Measurements from ENCODE around the gene CANX.
A peak's percentile ranks its signal among the peaks of the same experiment; 100 is the strongest.
"Not testable (repeated sequence)": the region's sequence is repeated elsewhere in the genome, so short reads cannot be mapped to it uniquely, and the experiment has no call there.

Gene CANX

DNA sequence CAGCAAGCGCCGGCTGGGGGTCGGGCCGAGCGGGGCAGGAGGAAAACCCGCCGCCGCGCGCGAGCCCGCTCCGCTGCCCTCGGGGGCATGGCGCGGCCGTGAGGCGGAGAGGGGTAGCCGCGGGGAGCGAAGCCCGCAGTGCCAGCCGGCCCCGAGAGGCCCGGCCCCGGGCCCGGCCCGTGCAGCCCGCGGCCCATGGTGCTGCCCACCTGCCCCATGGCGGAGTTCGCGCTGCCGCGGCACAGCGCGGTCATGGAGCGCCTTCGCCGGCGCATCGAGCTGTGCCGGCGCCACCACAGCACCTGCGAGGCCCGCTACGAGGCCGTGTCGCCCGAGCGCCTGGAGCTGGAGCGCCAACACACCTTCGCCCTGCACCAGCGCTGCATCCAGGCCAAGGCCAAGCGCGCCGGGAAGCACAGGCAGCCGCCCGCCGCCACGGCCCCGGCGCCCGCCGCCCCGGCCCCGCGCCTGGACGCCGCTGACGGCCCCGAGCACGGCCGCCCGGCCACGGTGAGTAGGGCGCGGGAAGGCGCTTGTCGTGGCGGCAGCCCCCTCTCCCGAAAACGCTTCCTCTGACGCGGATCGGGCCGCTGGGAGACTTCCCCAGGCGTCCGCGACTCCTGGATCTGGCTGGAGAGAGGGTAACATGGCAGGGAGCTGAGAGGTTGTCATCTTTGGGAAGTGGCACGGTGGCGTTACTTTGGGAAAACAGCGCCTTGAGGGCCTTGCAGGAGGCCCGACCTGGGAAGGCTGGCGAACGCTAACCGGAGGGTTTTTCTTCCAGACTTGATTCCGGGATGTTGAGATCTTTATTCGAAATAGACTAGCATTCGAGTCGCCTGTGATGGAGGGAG, 34.4 kb downstream of the CANX start:
- Mint-ChIP-seq H3K36me3 (ENCODE audit: low read depth) (peaks cover 47% of the 10 kb centered on the region), H3K4me1 (peaks cover 19% of the 10 kb centered on the region), H3K9me3 (peaks cover 2% of the 10 kb centered on the region), H3K4me3 (peak overlapping the region; percentile 97), H3K27me3 (ENCODE audit: low read depth, poor library complexity) (peaks cover 4% of the 10 kb centered on the region), H3K27ac (peak overlapping the region; percentile 96)
- peak; percentile 55 for DNase-seq
- TF ChIP-seq, protein P1, sequence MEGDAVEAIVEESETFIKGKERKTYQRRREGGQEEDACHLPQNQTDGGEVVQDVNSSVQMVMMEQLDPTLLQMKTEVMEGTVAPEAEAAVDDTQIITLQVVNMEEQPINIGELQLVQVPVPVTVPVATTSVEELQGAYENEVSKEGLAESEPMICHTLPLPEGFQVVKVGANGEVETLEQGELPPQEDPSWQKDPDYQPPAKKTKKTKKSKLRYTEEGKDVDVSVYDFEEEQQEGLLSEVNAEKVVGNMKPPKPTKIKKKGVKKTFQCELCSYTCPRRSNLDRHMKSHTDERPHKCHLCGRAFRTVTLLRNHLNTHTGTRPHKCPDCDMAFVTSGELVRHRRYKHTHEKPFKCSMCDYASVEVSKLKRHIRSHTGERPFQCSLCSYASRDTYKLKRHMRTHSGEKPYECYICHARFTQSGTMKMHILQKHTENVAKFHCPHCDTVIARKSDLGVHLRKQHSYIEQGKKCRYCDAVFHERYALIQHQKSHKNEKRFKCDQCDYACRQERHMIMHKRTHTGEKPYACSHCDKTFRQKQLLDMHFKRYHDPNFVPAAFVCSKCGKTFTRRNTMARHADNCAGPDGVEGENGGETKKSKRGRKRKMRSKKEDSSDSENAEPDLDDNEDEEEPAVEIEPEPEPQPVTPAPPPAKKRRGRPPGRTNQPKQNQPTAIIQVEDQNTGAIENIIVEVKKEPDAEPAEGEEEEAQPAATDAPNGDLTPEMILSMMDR (IDR thresholded peaks at IDR 0.05): no peak

DNA sequence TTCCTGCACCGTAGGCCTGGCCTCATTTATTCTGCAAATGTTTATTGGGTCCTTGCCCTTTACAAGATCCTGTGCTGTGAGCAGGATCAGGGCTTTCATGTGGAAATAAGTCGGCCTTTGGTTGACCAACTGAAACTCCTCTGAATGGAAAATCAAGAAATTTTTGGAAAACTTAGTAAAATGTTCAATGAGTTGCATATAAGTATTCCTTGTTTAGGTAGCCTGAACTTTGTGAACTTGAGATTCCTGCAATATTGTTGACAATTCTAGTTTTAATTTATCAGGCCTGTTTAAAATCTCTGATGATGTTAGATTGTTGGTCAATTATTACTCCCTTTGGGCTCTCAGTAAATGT, 35.0 kb downstream of the CANX start:
- H3K4me1 Mint-ChIP-seq: peaks cover 24% of the 10 kb centered on the region
- TF ChIP-seq, protein P1 (IDR thresholded peaks at IDR 0.05): no peak
- peaks cover 4% of the 10 kb centered on the region for H3K27me3 Mint-ChIP-seq (ENCODE audit: low read depth, poor library complexity)
- H3K36me3 Mint-ChIP-seq (ENCODE audit: low read depth): peaks cover 50% of the 10 kb centered on the region
- peak overlapping the region; percentile 96 for H3K27ac Mint-ChIP-seq
- peak overlapping the region; percentile 97 for H3K4me3 Mint-ChIP-seq
- peaks cover 7% of the 10 kb centered on the region for H3K9me3 Mint-ChIP-seq
- DNase-seq: no peak

DNA sequence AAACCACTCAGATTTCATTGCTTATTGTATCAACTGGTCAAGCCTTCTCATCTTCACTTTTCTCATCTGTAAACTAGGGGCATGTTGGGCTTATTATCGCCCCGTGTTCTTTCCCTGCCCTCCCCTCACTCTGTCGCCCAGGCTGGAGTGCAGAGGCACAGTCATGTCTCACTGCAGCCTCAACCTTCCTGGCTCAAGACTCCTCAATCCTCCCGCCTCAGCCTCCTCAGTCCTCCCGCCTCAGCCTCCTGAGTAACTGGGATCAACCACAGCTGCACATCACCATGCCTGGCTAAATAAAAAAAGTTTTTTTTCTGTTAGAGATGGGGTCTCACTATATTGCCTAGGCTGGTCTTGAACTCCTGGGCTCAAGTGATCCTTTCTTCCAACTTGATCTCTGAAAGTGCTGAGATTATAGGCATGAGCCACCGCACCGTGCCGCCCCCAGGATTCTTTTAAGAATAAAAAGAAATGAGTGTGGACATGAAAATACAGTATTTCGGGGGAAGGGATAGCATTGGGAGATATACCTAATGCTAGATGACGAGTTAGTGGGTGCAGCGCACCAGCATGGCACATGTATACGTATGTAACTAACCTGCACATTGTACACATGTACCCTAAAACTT, 35.9 kb downstream of the CANX start:
- peaks cover 4% of the 10 kb centered on the region for H3K27me3 Mint-ChIP-seq (ENCODE audit: low read depth, poor library complexity)
- TF ChIP-seq, protein P1 (IDR thresholded peaks at IDR 0.05): no peak
- no peak for DNase-seq
- H3K9me3 Mint-ChIP-seq: peaks cover 9% of the 10 kb centered on the region
- peak overlapping the region; percentile 97 for H3K4me3 Mint-ChIP-seq
- H3K27ac Mint-ChIP-seq: peak overlapping the region; percentile 89
- peaks cover 54% of the 10 kb centered on the region for H3K36me3 Mint-ChIP-seq (ENCODE audit: low read depth)
- peaks cover 24% of the 10 kb centered on the region for H3K4me1 Mint-ChIP-seq

DNA sequence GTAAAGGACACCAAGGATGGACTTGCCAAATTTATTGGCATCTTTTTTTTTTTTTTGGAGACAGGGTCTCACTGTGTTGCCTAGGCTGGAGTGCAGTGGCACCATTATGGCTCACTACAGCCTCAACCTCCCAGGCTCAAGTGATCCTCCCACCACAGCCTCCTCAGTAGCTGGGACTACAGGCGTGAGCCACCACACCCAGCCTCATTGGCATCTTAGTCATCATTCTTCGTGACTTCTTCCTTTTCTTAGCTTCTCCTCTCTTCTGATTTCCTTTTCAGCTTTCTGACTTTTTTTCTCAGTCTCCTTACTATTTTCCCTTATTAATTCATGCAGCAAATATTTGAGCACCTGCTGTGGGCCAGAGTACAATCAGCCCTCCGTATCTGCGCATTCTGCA, 40.0 kb downstream of the CANX start:
- peaks cover 59% of the 10 kb centered on the region for H3K36me3 Mint-ChIP-seq (ENCODE audit: low read depth)
- no peak for DNase-seq
- TF ChIP-seq, protein P1 (IDR thresholded peaks at IDR 0.05): no peak
- peaks cover 25% of the 10 kb centered on the region for H3K9me3 Mint-ChIP-seq
- no peak overlapping the region for H3K4me3 Mint-ChIP-seq
- peaks cover 10% of the 10 kb centered on the region for H3K27me3 Mint-ChIP-seq (ENCODE audit: low read depth, poor library complexity)
- H3K4me1 Mint-ChIP-seq: peaks cover 24% of the 10 kb centered on the region
- no peak overlapping the region for H3K27ac Mint-ChIP-seq

DNA sequence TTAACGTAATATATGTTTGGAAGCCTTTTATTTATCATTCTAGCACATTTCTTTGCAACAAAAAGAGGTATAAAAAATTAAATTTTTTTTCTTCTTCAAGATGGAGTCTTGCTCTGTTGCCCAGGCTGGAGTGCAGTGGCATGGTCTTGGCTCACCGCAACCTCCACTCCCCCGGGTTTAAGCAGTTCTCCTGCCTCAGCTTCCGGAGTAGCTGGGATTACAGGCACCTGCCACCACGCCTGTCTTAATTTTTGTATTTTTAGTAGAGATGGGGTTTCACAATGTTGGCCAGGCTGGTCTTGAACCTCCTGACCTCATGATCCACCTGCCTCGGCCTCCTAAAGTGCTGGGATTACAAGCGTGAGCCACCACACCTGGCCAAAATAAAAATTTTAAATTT, 45.3 kb downstream of the CANX start:
- not testable (repeated sequence) for H3K27me3 Mint-ChIP-seq (ENCODE audit: low read depth, poor library complexity); DNase-seq; H3K4me3 Mint-ChIP-seq; H3K4me1 Mint-ChIP-seq; H3K27ac Mint-ChIP-seq
- Mint-ChIP-seq H3K36me3 (ENCODE audit: low read depth) (peaks cover 80% of the 10 kb centered on the region), H3K9me3 (peaks cover 35% of the 10 kb centered on the region)

DNA sequence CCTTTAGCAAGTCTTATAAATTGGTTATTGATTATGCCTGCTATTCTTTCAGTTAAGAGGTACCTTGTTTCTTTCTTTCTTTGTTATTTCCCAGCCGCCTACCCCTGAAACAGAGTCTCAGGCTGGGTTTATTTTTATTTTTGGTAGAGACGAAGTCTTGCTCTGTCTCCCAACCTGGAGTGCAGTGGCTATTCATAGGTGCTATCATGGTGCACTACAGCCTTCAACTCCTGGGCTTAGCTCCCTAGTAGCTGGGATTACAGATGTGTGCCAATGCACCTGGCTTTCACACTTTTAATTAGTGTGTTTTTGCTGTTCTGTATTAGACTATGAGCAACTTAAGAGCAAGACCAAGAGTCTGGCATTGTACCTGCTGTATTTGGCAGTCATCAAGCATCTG, 48.1 kb downstream of the CANX start:
- no peak overlapping the region for H3K4me3 Mint-ChIP-seq
- H3K9me3 Mint-ChIP-seq: peaks cover 24% of the 10 kb centered on the region
- peaks cover 74% of the 10 kb centered on the region for H3K36me3 Mint-ChIP-seq (ENCODE audit: low read depth)
- TF ChIP-seq, protein P1 (IDR thresholded peaks at IDR 0.05): no peak
- no peaks in the 10 kb centered on the region for H3K4me1 Mint-ChIP-seq
- peaks cover 5% of the 10 kb centered on the region for H3K27me3 Mint-ChIP-seq (ENCODE audit: low read depth, poor library complexity)
- no peak overlapping the region for H3K27ac Mint-ChIP-seq
- no peak for DNase-seq
